Measurements from ENCODE around the gene GABRB1. TPM values are rescaled to one million over a fixed set of nuclear protein-coding genes. Genes with fewer than 3 reads are reported as not detected.

Gene GABRB1
- total RNA-seq, 2 experiments from 2014 or later: not detected

DNA sequence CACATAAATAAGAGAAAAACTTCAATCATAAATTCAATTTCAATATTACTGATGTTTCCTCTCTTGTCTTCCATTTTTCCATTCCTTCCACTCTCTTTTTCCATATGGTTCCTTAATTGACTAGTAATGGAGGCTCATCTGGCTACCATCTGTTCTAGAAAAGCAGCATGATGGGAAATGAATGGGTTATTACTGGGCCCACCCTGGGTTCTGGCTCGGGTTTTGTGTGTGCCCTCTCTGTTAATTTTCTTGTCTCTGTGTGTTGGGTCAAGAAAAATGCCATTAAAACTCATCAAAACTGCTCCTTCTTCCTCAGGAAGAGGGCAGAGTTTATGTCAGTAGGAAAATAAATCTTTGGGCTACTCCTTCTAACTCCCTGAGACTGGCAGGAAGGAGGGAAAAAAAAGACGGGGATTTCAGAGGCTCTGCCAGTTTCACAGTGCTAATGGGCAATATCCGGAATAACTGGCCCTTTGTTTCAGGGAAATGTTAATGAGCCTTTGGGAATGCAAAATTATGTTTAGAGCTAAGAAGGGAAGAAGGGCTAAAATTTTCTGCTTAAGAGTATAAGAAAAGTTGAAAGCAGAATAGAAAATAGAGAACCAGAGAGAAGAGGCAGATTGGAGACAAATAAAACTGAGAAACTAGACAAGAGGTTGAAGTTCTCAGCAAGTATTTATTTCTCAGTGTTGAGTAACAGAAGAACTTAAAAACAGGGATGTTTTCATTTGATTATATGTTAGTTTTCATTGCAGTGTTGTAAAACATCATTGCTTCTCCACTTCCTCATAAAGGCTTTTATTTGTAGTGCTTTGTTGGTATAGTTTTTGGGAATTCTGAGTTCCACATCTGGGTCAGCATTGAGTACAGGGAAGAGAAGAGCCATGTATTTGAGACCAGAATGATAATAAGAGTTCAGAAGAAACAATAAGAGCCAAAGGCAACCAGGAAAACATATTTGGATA lies 19.7 kb downstream of the GABRB1 start:
- no peaks in the 10 kb centered on the region for H3K4me1 Mint-ChIP-seq
- H3K27ac Mint-ChIP-seq: no peak overlapping the region
- no peaks in the 10 kb centered on the region for H3K36me3 Mint-ChIP-seq (ENCODE audit: low read depth)
- H3K27me3 Mint-ChIP-seq: peaks cover 23% of the 10 kb centered on the region
- H3K9me3 Mint-ChIP-seq (ENCODE audit: low read depth): no peaks in the 10 kb centered on the region
- no peak overlapping the region for H3K4me3 Mint-ChIP-seq
- DNase-seq (no peak), ATAC-seq (no peak)
- POLR2A ChIA-PET: no interaction called here
- intact Hi-C loops (cut with DNase I, micrococcal nuclease): no loop called here
- CTCF ChIA-PET: no interaction called here

DNA sequence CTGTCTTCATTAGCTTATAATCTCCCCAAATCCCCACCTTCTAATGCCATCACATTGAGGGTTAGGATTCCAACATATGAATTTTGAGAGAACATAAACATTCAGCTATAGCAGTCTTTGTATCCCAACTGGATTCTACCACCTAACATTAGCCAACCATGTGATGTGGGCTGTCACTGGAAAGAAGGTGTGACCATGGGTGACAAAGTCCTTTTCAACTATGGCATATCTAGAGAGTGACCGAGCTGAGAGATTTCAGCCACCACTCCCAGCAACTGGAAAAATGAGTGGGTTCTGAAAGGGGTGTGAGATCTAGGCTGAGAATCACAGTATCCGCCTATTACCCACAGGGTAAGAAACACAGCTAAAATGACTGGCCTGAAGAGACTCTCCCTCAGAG lies 22.1 kb downstream of the GABRB1 start:
- intact Hi-C loops (cut with DNase I, micrococcal nuclease): no loop called here
- no peaks in the 10 kb centered on the region for H3K9me3 Mint-ChIP-seq (ENCODE audit: low read depth)
- ChIA-PET CTCF (interaction anchor here (0.6 to 0.8 kb wide), 2 partner anchors 150 to 799 kb away, joined by 3 read pairs; no protein-coding TSS in a partner anchor), POLR2A (no interaction called here)
- no peak for ATAC-seq
- DNase-seq: no peak
- H3K4me1 Mint-ChIP-seq: no peaks in the 10 kb centered on the region
- H3K27ac Mint-ChIP-seq: no peak overlapping the region
- H3K4me3 Mint-ChIP-seq: no peak overlapping the region
- peaks cover 21% of the 10 kb centered on the region for H3K27me3 Mint-ChIP-seq
- H3K36me3 Mint-ChIP-seq (ENCODE audit: low read depth): no peaks in the 10 kb centered on the region

DNA sequence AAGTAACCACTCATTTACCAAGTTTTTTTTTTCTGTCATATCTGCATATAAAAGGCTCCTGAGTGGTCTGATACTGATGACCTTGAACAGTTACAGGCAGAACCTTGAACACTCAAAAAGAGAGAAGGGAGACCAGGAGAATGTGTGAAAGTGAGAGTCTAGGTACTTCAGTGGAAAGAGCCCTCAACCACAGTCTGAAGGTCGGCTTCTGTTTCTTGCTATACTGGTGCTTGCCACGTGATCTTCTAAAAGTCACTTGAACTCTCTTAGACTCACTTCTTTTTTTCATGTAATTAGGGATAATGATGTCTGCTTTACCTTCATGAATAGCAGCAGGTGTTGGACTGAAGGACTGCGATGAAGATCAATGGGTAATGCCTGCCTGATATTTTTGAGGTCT lies 22.8 kb downstream of the GABRB1 start:
- intact Hi-C loops (cut with DNase I, micrococcal nuclease): no loop called here
- POLR2A ChIA-PET: no interaction called here
- Mint-ChIP-seq H3K36me3 (ENCODE audit: low read depth) (no peaks in the 10 kb centered on the region), H3K27ac (no peak overlapping the region), H3K4me3 (no peak overlapping the region), H3K27me3 (peaks cover 21% of the 10 kb centered on the region), H3K4me1 (no peaks in the 10 kb centered on the region), H3K9me3 (ENCODE audit: low read depth) (no peaks in the 10 kb centered on the region)
- no peak for DNase-seq
- no peak for ATAC-seq
- CTCF ChIA-PET: no interaction called here

DNA sequence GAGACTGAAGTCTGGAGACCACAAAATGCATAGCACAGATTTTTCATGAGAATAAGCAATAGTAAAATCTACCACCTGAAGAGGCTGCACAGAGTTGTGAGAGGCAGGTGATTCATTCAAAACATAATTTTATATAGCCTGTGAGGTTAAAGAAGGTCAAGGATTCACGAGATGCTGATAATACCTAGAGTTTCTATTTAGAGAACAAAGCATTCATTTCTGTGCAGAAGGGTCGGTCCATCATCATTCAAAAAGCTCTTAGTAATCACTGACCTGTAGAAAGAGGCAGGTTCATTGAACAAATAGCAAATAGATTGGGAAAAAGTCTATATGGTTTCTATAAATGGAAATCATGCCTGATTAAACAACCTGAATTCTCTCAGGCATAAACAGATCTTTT lies 26.6 kb downstream of the GABRB1 start:
- ChIA-PET CTCF (interaction anchor here (0.7 kb wide), 1 partner anchor 70 kb away, joined by 3 read pairs; no protein-coding TSS in a partner anchor), POLR2A (no interaction called here)
- Mint-ChIP-seq H3K36me3 (ENCODE audit: low read depth) (no peaks in the 10 kb centered on the region), H3K27ac (no peak overlapping the region), H3K9me3 (ENCODE audit: low read depth) (no peaks in the 10 kb centered on the region), H3K27me3 (peaks cover 7% of the 10 kb centered on the region), H3K4me3 (no peak overlapping the region), H3K4me1 (no peaks in the 10 kb centered on the region)
- ATAC-seq: no peak
- intact Hi-C loops (cut with DNase I, micrococcal nuclease): no loop called here
- no peak for DNase-seq

DNA sequence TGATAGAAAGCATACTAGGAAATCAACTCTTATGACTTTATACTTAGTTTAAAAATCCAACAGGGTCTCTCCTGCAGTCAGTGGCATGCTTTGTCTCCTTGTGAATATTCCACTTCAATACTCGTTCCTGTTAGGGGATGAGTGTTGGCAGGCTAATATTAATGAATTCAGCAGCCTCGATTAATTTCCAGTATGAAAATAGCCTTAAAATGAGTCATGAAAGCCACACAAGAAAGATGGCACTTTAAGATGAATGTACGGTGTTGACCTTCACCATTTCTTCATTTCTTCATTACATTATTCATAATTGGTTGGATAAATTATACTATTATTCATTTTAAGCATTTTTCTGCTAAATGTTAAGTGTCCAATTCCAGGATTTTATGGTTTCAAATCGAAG lies 29.2 kb downstream of the GABRB1 start:
- Mint-ChIP-seq H3K4me3 (no peak overlapping the region), H3K36me3 (ENCODE audit: low read depth) (no peaks in the 10 kb centered on the region), H3K27ac (no peak overlapping the region), H3K9me3 (ENCODE audit: low read depth) (no peaks in the 10 kb centered on the region), H3K27me3 (peaks cover 9% of the 10 kb centered on the region), H3K4me1 (no peaks in the 10 kb centered on the region)
- intact Hi-C loops (cut with DNase I, micrococcal nuclease): no loop called here
- DNase-seq (no peak), ATAC-seq (no peak)
- ChIA-PET CTCF (no interaction called here), POLR2A (no interaction called here)

DNA sequence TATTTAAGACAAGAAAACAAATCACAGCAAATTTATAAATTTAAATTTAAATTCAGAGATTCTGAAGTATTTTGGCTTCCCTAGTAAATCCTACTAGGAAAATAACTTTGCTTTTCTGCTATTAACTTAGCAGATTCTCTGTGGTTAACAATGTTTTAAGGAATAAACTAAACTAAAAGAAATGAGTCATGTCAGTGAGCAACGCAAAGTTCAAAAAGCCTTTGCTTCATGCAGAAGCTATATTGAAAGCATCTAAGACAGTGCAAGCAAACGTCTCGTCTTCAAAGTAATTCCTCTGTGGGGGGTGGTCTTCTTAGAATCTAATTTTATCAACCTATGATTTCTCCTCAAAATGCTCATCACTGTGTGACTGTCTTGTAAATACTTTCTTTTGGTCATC lies 30.1 kb downstream of the GABRB1 start:
- ChIA-PET CTCF (no interaction called here), POLR2A (no interaction called here)
- Mint-ChIP-seq H3K4me1 (no peaks in the 10 kb centered on the region), H3K4me3 (no peak overlapping the region), H3K36me3 (ENCODE audit: low read depth) (no peaks in the 10 kb centered on the region), H3K27me3 (peaks cover 9% of the 10 kb centered on the region), H3K27ac (no peak overlapping the region), H3K9me3 (ENCODE audit: low read depth) (no peaks in the 10 kb centered on the region)
- intact Hi-C loops (cut with DNase I, micrococcal nuclease): no loop called here
- DNase-seq (no peak), ATAC-seq (no peak)

DNA sequence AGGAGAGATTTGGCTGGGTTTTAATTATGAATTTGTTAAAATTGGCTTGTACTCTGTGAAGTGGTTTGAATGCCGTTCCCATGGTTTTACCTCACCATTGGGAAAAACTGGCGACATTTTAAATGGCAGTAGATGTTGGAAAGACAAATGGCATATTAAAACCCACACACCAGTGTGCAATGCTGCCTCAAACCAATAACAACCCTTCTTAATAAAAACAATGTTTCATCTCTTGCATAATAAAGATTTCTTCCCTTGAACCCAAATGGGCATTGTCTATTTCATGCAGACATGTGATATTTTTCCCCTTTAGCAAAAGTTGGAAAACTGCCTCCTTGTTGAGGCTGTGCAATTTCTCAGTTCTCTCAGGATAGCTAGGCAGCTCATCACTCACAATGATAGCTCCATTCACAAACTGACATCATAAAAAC lies 33.7 kb downstream of the GABRB1 start:
- no peak for ATAC-seq
- Mint-ChIP-seq H3K4me1 (no peaks in the 10 kb centered on the region), H3K36me3 (ENCODE audit: low read depth) (no peaks in the 10 kb centered on the region), H3K9me3 (ENCODE audit: low read depth) (no peaks in the 10 kb centered on the region), H3K4me3 (no peak overlapping the region), H3K27ac (no peak overlapping the region), H3K27me3 (peaks cover 6% of the 10 kb centered on the region)
- ChIA-PET CTCF (no interaction called here), POLR2A (no interaction called here)
- intact Hi-C loops (cut with DNase I, micrococcal nuclease): no loop called here
- no peak for DNase-seq

DNA sequence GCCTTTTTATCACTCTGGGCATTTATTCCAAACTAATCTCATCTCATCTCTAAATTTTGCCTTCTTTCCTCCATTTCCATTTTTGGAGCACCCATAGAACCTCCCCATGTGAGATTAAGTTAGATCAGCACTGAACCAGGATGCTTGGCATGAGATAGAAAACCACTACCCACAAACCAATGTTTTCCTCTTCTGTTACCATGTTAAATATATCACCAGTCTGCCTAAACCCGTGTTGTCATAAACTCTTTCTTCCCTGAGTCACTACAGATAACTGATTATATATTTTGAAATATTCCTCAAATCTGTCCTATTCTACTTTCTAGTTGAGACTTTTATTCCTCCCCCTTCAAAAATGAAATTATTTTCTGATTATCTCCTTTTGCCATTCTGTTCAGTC lies 37.6 kb downstream of the GABRB1 start:
- Mint-ChIP-seq H3K27me3 (peaks cover 5% of the 10 kb centered on the region), H3K36me3 (ENCODE audit: low read depth) (no peaks in the 10 kb centered on the region), H3K4me1 (peaks cover 3% of the 10 kb centered on the region), H3K9me3 (ENCODE audit: low read depth) (no peaks in the 10 kb centered on the region), H3K4me3 (no peak overlapping the region), H3K27ac (no peak overlapping the region)
- CTCF ChIA-PET: interaction anchor here (0.7 kb wide), 1 partner anchor 27 kb away, joined by 5 read pairs; no protein-coding TSS in a partner anchor
- no peak for DNase-seq
- no peak for ATAC-seq
- intact Hi-C loops (cut with DNase I, micrococcal nuclease): no loop called here
- POLR2A ChIA-PET: no interaction called here

DNA sequence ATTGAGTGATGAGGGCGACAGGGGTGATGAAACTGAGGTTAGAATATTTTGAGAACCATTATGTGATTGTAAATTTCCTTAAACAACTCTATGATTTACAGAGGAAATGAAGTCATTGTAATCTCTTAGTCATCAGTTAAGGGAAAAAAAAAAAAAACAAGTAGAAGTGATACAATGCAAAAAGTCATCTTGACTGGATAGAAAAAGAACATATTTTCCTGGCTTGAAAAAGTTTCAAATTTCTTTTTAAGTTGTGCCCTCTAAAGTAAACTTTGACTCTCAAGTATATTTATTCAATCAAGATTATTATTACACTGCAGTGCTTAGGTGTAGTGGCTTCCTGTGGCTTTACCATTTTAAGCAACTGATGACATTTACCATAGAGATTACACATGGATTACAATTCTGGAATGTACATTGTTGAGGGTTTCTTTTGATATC lies 40.6 kb downstream of the GABRB1 start:
- no peak for DNase-seq

DNA sequence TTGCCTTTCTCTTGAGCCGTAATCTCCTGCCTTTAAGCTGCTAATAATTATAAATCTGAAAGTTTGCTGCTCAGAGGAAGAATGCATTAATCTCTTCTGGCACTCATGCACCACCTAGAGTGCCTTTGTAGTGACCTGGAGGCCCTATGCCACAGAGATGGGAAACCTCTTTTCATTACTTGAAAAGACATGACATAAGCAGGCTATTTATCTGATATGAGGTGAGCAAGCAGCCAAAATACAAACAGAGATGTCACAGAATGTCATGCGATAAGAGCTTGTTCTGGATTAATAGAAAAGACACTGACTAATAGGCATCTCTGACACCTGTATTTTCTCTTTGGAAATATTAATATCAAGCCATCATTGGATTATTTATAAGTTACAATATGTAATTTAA lies 42.3 kb downstream of the GABRB1 start:
- ChIA-PET CTCF (interaction anchor here (1.4 kb wide), 1 partner anchor 49 kb away, joined by 3 read pairs; no protein-coding TSS in a partner anchor), POLR2A (no interaction called here)

More for the DNA sequence above, 40.6 kb downstream of the GABRB1 start:
- intact Hi-C loops (cut with DNase I, micrococcal nuclease): no loop called here
- H3K36me3 Mint-ChIP-seq (ENCODE audit: low read depth): no peaks in the 10 kb centered on the region
- H3K27me3 Mint-ChIP-seq: peaks cover 5% of the 10 kb centered on the region
- no peak overlapping the region for H3K27ac Mint-ChIP-seq
- ATAC-seq: peak; percentile 39
- peaks cover 3% of the 10 kb centered on the region for H3K4me1 Mint-ChIP-seq
- ChIA-PET CTCF (no interaction called here), POLR2A (no interaction called here)
- no peak overlapping the region for H3K4me3 Mint-ChIP-seq
- H3K9me3 Mint-ChIP-seq (ENCODE audit: low read depth): no peaks in the 10 kb centered on the region

DNA sequence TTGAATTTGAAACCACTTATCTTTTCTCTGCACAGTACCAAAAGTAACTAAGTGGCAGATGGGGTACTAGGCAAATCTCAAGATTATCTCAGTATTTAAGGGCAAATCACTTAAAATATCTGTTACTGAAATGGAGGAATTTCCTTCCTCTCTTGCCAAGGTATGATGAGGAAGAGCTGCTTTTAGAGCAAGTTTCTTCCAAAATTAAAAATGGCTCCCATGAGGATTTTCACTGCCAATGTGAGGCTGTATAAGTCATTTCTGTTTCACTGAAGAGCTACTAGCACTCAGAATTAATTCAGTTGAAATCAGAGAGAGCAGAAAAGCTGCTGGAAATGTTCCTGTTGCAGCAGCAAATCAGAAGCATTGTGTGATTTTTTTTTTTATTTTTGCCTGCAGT lies 43.4 kb downstream of the GABRB1 start:
- Mint-ChIP-seq H3K4me3 (no peak overlapping the region), H3K36me3 (ENCODE audit: low read depth) (no peaks in the 10 kb centered on the region), H3K9me3 (ENCODE audit: low read depth) (no peaks in the 10 kb centered on the region), H3K4me1 (peaks cover 3% of the 10 kb centered on the region), H3K27me3 (peaks cover 4% of the 10 kb centered on the region), H3K27ac (no peak overlapping the region)
- no peak for ATAC-seq
- intact Hi-C loops (cut with DNase I, micrococcal nuclease): no loop called here
- no peak for DNase-seq
- ChIA-PET POLR2A (no interaction called here), CTCF (interaction anchor here (1.4 kb wide), 1 partner anchor 48 kb away, joined by 3 read pairs; no protein-coding TSS in a partner anchor)

More for the DNA sequence above, 42.3 kb downstream of the GABRB1 start:
- no peak overlapping the region for H3K27ac Mint-ChIP-seq
- intact Hi-C loops (cut with DNase I, micrococcal nuclease): no loop called here
- peaks cover 5% of the 10 kb centered on the region for H3K27me3 Mint-ChIP-seq
- ATAC-seq (no peak), DNase-seq (no peak)
- H3K4me3 Mint-ChIP-seq: no peak overlapping the region
- no peaks in the 10 kb centered on the region for H3K9me3 Mint-ChIP-seq (ENCODE audit: low read depth)
- peaks cover 3% of the 10 kb centered on the region for H3K4me1 Mint-ChIP-seq
- H3K36me3 Mint-ChIP-seq (ENCODE audit: low read depth): no peaks in the 10 kb centered on the region

DNA sequence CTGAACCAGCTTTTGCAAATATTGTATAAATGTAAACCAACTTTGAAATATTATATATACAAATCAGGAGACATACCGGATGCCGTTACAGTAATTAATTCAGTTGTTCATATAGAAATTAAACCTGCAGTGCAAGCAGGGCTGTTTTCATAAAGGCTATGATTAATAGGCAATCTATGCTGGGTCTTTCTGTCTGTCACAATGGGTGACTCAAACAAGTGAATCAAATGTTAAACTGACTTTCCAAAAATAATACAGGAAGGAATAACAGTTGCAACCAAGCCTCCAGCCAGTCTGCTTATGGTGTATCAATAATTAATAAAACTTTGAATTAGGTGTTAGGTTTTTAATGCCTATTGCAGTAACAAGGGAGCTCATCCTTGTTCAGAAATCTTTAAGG lies 43.9 kb downstream of the GABRB1 start:
- Mint-ChIP-seq H3K36me3 (ENCODE audit: low read depth) (no peaks in the 10 kb centered on the region), H3K4me1 (peaks cover 3% of the 10 kb centered on the region), H3K27me3 (peaks cover 4% of the 10 kb centered on the region), H3K9me3 (ENCODE audit: low read depth) (no peaks in the 10 kb centered on the region), H3K27ac (no peak overlapping the region), H3K4me3 (no peak overlapping the region)
- ATAC-seq (no peak), DNase-seq (no peak)
- ChIA-PET CTCF (no interaction called here), POLR2A (no interaction called here)
- intact Hi-C loops (cut with DNase I, micrococcal nuclease): no loop called here

Measured in activated CD4-positive, alpha-beta T cell treated with anti-CD3 and anti-CD28 coated beads for 36 hours (primary cell).